ENCODE results near the gene ETV7. TPM values are rescaled to one million over a fixed set of nuclear protein-coding genes. Genes with fewer than 3 reads are reported as not detected.

The ETV7 gene
- total RNA-seq, 1 donor from 2014 or later, result not detected

DNA sequence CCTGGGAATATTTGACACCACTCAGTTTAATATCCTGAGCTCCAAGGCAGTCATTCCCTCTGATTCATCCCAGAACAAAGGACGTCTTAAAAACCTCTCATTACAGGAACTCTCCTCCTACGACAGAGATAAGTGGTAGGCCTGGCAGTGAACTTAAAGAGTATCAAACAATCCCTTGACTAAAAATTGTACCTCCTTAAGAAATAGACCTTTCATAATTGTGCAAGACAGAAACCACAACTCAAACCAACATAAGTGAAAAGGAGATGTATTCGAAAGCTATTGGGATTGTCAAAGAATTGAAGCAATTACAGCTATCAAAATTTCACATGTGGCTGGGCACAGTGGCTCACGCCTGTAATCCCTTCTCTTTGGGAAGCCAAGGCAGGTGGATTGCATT, 31.6 kb downstream of the ETV7 start:
- Mint-ChIP-seq H3K4me3 (no peak overlapping the region), H3K27me3 (ENCODE audit: low read depth) (peaks cover 3% of the 10 kb centered on the region), H3K4me1 (peaks cover 29% of the 10 kb centered on the region), H3K27ac (ENCODE audit: unreplicated experiment) (no peak overlapping the region), H3K9me3 (peaks cover 7% of the 10 kb centered on the region), H3K36me3 (ENCODE audit: low read depth) (no peaks in the 10 kb centered on the region)
- no peak for DNase-seq (ENCODE audit: low read depth, low spot score)
- TF ChIP-seq, protein P1, sequence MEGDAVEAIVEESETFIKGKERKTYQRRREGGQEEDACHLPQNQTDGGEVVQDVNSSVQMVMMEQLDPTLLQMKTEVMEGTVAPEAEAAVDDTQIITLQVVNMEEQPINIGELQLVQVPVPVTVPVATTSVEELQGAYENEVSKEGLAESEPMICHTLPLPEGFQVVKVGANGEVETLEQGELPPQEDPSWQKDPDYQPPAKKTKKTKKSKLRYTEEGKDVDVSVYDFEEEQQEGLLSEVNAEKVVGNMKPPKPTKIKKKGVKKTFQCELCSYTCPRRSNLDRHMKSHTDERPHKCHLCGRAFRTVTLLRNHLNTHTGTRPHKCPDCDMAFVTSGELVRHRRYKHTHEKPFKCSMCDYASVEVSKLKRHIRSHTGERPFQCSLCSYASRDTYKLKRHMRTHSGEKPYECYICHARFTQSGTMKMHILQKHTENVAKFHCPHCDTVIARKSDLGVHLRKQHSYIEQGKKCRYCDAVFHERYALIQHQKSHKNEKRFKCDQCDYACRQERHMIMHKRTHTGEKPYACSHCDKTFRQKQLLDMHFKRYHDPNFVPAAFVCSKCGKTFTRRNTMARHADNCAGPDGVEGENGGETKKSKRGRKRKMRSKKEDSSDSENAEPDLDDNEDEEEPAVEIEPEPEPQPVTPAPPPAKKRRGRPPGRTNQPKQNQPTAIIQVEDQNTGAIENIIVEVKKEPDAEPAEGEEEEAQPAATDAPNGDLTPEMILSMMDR (conservative IDR thresholded peaks at IDR 0.05), result no peak

DNA sequence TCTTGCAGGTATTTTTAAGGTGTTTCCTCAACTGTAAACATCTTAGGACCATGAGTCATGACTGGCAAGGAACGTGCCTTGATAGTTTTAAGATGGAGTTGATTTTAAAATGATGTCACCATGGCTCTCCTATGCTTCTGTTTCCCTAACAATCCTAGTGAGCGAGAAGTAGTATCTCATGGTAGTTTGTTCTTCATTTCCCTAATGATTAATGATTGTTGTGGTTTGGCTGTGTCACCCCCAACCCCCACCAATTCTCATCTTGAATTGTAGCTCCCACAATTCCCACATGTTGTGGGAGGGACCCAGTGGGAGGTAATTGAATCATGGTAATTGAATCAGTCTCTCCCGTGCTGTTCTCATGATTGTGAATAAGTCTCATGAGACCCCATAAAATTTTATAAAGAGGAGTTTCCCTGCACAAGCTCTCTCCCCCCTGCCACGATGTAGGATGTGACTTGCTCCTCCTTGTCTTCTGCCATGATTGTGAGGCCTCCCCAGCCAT, 34.0 kb downstream of the ETV7 start:
- TF ChIP-seq, protein P1 (conservative IDR thresholded peaks at IDR 0.05), result no peak
- H3K4me3 Mint-ChIP-seq, result no peak overlapping the region
- no peak overlapping the region for H3K27ac Mint-ChIP-seq (ENCODE audit: unreplicated experiment)
- no peak for DNase-seq (ENCODE audit: low read depth, low spot score)
- H3K36me3 Mint-ChIP-seq (ENCODE audit: low read depth), result no peaks in the 10 kb centered on the region
- H3K9me3 Mint-ChIP-seq, result peaks cover 7% of the 10 kb centered on the region
- H3K4me1 Mint-ChIP-seq, result peaks cover 22% of the 10 kb centered on the region
- H3K27me3 Mint-ChIP-seq (ENCODE audit: low read depth), result peaks cover 3% of the 10 kb centered on the region

DNA sequence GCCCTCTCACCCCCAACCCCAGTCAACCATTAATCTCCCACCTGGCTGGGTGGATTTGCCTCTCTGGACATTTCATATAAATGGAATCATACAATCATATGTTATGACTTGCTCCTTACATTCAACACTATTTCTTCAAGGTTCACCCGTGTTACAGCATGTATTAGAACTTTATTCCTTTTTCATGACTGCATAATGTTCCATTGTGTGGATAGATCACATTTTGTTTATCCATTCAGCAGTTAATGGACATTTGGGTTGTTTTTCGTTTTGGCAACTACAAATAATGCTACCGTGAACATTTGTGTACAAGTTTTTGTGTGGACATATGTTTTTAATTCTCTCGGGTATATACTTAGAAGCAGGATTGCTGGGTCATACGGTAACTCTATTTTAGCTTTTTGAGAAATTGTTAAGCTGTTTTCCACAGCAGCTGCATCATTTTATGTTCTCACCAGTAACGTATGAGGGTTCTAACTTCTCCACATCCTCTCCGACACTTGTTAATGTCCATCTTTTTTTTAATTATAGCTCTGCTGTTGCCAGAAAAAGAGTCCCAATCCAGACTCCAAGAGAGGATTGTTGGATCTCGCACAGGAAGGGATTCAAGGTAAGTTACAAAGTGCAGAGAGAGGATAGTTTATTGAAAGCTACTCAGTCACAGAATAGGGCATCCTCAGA, 34.9 kb downstream of the ETV7 start:
- H3K4me1 Mint-ChIP-seq, result peaks cover 13% of the 10 kb centered on the region
- no peak overlapping the region for H3K27ac Mint-ChIP-seq (ENCODE audit: unreplicated experiment)
- H3K9me3 Mint-ChIP-seq, result peaks cover 7% of the 10 kb centered on the region
- no peaks in the 10 kb centered on the region for H3K36me3 Mint-ChIP-seq (ENCODE audit: low read depth)
- peaks cover 3% of the 10 kb centered on the region for H3K27me3 Mint-ChIP-seq (ENCODE audit: low read depth)
- TF ChIP-seq, protein P1 (conservative IDR thresholded peaks at IDR 0.05), result no peak
- H3K4me3 Mint-ChIP-seq, result no peak overlapping the region
- DNase-seq (ENCODE audit: low read depth, low spot score), result no peak

DNA sequence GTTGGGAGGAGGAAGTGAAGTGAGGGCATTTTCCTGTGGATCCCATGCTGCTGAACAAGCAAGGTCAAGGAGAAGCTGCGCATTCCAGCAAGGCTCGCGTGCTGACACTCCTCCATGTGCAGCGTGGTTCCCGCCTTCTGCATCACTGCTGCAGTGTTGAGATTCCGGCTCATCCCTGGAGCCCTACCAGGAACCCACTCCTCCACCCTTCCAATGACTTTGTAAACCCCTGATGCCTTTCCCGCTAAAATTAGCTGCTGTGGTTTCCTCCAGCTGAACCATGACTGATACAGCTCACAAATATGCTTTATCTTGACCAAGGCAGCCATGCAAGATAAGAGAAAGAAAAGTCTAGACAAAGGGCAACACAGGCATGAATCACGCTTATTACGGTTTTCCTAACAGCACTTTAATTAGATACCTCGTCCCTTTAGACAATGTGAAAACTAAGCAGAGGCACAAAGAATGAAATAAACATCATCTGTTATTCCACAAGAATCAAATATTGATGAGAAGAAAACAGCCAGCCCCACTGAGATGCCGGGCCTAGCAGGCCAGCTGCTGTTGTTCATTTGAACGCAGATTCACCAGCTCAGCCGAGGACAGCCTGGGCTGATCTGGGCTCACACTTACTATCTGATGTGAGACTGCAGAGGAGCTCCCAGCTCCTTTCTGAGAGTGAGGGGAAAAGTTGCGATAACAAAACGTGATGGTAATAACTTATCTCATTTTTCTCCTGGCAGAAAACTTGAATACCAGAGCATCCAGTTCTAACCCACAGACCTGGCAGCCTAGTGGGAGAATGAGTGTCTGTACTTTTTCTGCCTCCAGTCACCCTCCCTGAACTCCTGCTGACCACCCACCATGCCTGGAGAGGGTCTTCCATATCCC, 36.5 kb downstream of the ETV7 start:
- Mint-ChIP-seq H3K27me3 (ENCODE audit: low read depth) (peaks cover 3% of the 10 kb centered on the region), H3K27ac (ENCODE audit: unreplicated experiment) (no peak overlapping the region), H3K36me3 (ENCODE audit: low read depth) (no peaks in the 10 kb centered on the region), H3K9me3 (peaks cover 7% of the 10 kb centered on the region), H3K4me1 (peaks cover 10% of the 10 kb centered on the region), H3K4me3 (no peak overlapping the region)
- TF ChIP-seq, protein P1 (conservative IDR thresholded peaks at IDR 0.05), result no peak
- no peak for DNase-seq (ENCODE audit: low read depth, low spot score)

DNA sequence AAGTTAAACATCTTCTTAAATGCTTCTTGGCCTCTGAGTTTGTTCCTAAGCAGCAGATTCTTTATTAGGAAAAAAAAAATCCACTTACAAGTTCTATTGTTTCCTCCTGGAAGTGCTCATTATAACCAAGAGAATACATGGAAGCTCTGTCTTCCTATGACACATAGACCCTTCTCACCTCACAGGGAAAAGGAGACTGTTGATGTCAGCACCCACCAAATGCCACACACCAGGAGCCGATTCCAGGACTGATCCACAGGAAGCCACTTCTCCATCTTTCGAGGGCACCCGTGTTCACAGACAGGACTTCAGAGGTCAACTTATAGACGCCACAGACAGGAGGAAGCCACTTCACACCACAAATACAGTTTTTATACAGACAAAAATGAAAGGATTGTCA, 37.4 kb downstream of the ETV7 start:
- TF ChIP-seq, protein P1 (conservative IDR thresholded peaks at IDR 0.05), result no peak
- no peak overlapping the region for H3K4me3 Mint-ChIP-seq
- peaks cover 7% of the 10 kb centered on the region for H3K9me3 Mint-ChIP-seq
- no peaks in the 10 kb centered on the region for H3K36me3 Mint-ChIP-seq (ENCODE audit: low read depth)
- peaks cover 10% of the 10 kb centered on the region for H3K4me1 Mint-ChIP-seq
- no peak overlapping the region for H3K27ac Mint-ChIP-seq (ENCODE audit: unreplicated experiment)
- DNase-seq (ENCODE audit: low read depth, low spot score), result no peak
- peaks cover 3% of the 10 kb centered on the region for H3K27me3 Mint-ChIP-seq (ENCODE audit: low read depth)

Measured in neural crest cell (in vitro differentiated cells).